HUDEP-2 (cell line): ENCODE results near the gene NAV2.

Source experiments
- DNase-seq, 76 experiments: peaks; one replicate each; lab custom pipeline; 2025; ENCODE audit not compliant: unreplicated experiment in 76 of 76; lab: John Stamatoyannopoulos, UW

NAV2 gene

GRCh38 chr11:20090654-20091374 lies 378.2 kb downstream of the NAV2 start:
- no peak for DNase-seq

GRCh38 chr11:20093775-20094174 lies 381.1 kb downstream of the NAV2 start:
- DNase-seq, result no peak

- DNase-seq, result no peak
Measured at GRCh38 chr11:20095189-20095588, 382.6 kb downstream of the NAV2 start.

GRCh38 chr11:20097319-20098221 lies 384.9 kb downstream of the NAV2 start:
- DNase-seq, result no peak

GRCh38 chr11:20099527-20099926 lies 386.9 kb downstream of the NAV2 start:
- DNase-seq, result no peak

GRCh38 chr11:20102397-20102796 lies 389.8 kb downstream of the NAV2 start:
- DNase-seq, result peak in 70 of 76 experiments; percentile 7 to 86 (median 56)

GRCh38 chr11:20103281-20103680 lies 390.6 kb downstream of the NAV2 start:
- no peak for DNase-seq

GRCh38 chr11:20105427-20105826 lies 392.8 kb downstream of the NAV2 start:
- no peak for DNase-seq

GRCh38 chr11:20109731-20110445 lies 397.3 kb downstream of the NAV2 start:
- DNase-seq, result no peak

GRCh38 chr11:20110908-20111669 lies 398.5 kb downstream of the NAV2 start:
- peak in 54 of 76 experiments; percentile 1 to 61 (median 18) for DNase-seq

- DNase-seq, result no peak
Measured at GRCh38 chr11:20111871-20112270, 399.2 kb downstream of the NAV2 start.

- peak in 72 of 76 experiments; percentile 33 to 87 (median 68) for DNase-seq
Measured at GRCh38 chr11:20112291-20113148, 399.9 kb downstream of the NAV2 start.

GRCh38 chr11:20113149-20113438 lies 400.5 kb downstream of the NAV2 start:
- DNase-seq, result no peak

- DNase-seq, result no peak
Measured at GRCh38 chr11:20114588-20114987, 402.0 kb downstream of the NAV2 start.

GRCh38 chr11:20116825-20117224 lies 404.2 kb downstream of the NAV2 start:
- no peak for DNase-seq

GRCh38 chr11:20117291-20117690 lies 404.7 kb downstream of the NAV2 start:
- no peak for DNase-seq

- no peak for DNase-seq
Measured at GRCh38 chr11:20118209-20118608, 405.6 kb downstream of the NAV2 start.

GRCh38 chr11:20119315-20119714 lies 406.7 kb downstream of the NAV2 start:
- no peak for DNase-seq

- DNase-seq, result no peak
Measured at GRCh38 chr11:20120134-20120925, 407.7 kb downstream of the NAV2 start.
